Measurements from ENCODE around the gene SCAF1. TPM values are rescaled to one million over a fixed set of nuclear protein-coding genes. Genes with fewer than 3 reads are reported as not detected.
"Not testable (repeated sequence)": the region's sequence is repeated elsewhere in the genome, so short reads cannot be mapped to it uniquely, and the experiment has no call there.

Gene SCAF1
- total RNA-seq, 2 donors from 2014 or later = 16.1 to 36.6 TPM

GRCh38 chr19:49631610-49632192 is 10.3 kb upstream of the SCAF1 start:
- Histone ChIP-seq H3K9me3 (no peaks in the 10 kb centered on the region), H3K4me1 (peaks cover 15% of the 10 kb centered on the region), H3K27me3 (no peaks in the 10 kb centered on the region), H3K4me3 (no peak overlapping the region), H3K27ac (peak overlapping the region in 3 of 4 donors; percentile 55 to 71 (median 69)), H3K36me3 (replicated peaks in 1 of 2; ENCODE audit: insufficient read depth in 1 of 2, low read depth in 2 of 2) (peaks cover 0 to 5% of the 10 kb centered on the region in 2 donors)
- 82 to 86% methylated on average over 11 to 18 of the region's 19 CpGs for WGBS, 2 donors
- no peak for ATAC-seq
- DNase-seq = no peak
- TF ChIP-seq POLR2A (IDR thresholded peaks at IDR 0.05) = no peak
- no peak for TF ChIP-seq CTCF (IDR thresholded peaks at IDR 0.05)
- intact Hi-C loops (cut with DNase I) = no loop called here

GRCh38 chr19:49632576-49632975 is 9.4 kb upstream of the SCAF1 start:
- Histone ChIP-seq H3K36me3 (replicated peaks in 1 of 2; ENCODE audit: insufficient read depth in 1 of 2, low read depth in 2 of 2) (no peaks in the 10 kb centered on the region), H3K4me1 (peaks cover 15% of the 10 kb centered on the region), H3K9me3 (no peaks in the 10 kb centered on the region), H3K27me3 (no peaks in the 10 kb centered on the region), H3K27ac (no peak overlapping the region), H3K4me3 (no peak overlapping the region)
- no peak for DNase-seq
- intact Hi-C loops (cut with DNase I) = no loop called here
- TF ChIP-seq POLR2A (IDR thresholded peaks at IDR 0.05) (no peak), CTCF (IDR thresholded peaks at IDR 0.05) (no peak)
- no peak for ATAC-seq
- WGBS, 2 donors = 91 to 96% methylated on average over 4 to 5 of the region's 5 CpGs

GRCh38 chr19:49633273-49633672 is 8.7 kb upstream of the SCAF1 start:
- peaks cover 21% of the 10 kb centered on the region for H3K4me1 ChIP-seq
- H3K36me3 ChIP-seq (replicated peaks in 1 of 2; ENCODE audit: insufficient read depth in 1 of 2, low read depth in 2 of 2); H3K27ac ChIP-seq; ATAC-seq; H3K27me3 ChIP-seq; intact Hi-C loops (cut with DNase I); H3K9me3 ChIP-seq; H3K4me3 ChIP-seq; DNase-seq: not testable (repeated sequence)
- 74 to 78% methylated on average over 9 of the region's 9 CpGs for WGBS, 2 donors

- H3K27ac ChIP-seq = peak overlapping the region in 1 of 4 donors; percentile 26
- WGBS, 2 donors = 50 to 59% methylated on average over 17 to 23 of the region's 24 CpGs
- intact Hi-C loops (cut with DNase I) = loop anchor here (5.0 kb wide), 1 partner anchor 38 kb away; no protein-coding TSS in a partner anchor
- peaks cover 37% of the 10 kb centered on the region for H3K4me1 ChIP-seq
- ATAC-seq (no peak), DNase-seq (no peak)
- TF ChIP-seq CTCF (IDR thresholded peaks at IDR 0.05) = no peak
- no peak for TF ChIP-seq POLR2A (IDR thresholded peaks at IDR 0.05)
- no peaks in the 10 kb centered on the region for H3K9me3 ChIP-seq
- H3K27me3 ChIP-seq = no peaks in the 10 kb centered on the region
- no peak overlapping the region for H3K4me3 ChIP-seq
- H3K36me3 ChIP-seq (replicated peaks in 1 of 2; ENCODE audit: insufficient read depth in 1 of 2, low read depth in 2 of 2) = no peaks in the 10 kb centered on the region
Measured at GRCh38 chr19:49635530-49636232, 6.3 kb upstream of the SCAF1 start.

- WGBS, 2 donors = 78 to 79% methylated on average over 25 to 30 of the region's 30 CpGs
- Histone ChIP-seq H3K4me1 (peaks cover 35% of the 10 kb centered on the region), H3K36me3 (replicated peaks in 1 of 2; ENCODE audit: insufficient read depth in 1 of 2, low read depth in 2 of 2) (no peaks in the 10 kb centered on the region), H3K27me3 (no peaks in the 10 kb centered on the region), H3K4me3 (no peak overlapping the region), H3K27ac (no peak overlapping the region), H3K9me3 (no peaks in the 10 kb centered on the region)
- TF ChIP-seq CTCF (IDR thresholded peaks at IDR 0.05) = no peak
- no peak for TF ChIP-seq POLR2A (IDR thresholded peaks at IDR 0.05)
- DNase-seq (no peak), ATAC-seq (no peak)
- intact Hi-C loops (cut with DNase I) = loop anchor here (5.0 kb wide), 1 partner anchor 39 kb away; no protein-coding TSS in a partner anchor
Measured at GRCh38 chr19:49636233-49636932, 5.6 kb upstream of the SCAF1 start.

Data from body of pancreas (tissue), 4 donors.